Osteocyte (in vitro differentiated cells): ENCODE data around the gene ZNF516. TPM values are rescaled to one million over a fixed set of nuclear protein-coding genes. Genes with fewer than 3 reads are reported as not detected.

ENCODE experiments used
- DNase-seq: peaks from one replicate; pipeline ENCODE4 v3.0.0; 2021; ENCODE audit warnings: mixed read lengths; ENCODE audit not compliant: unreplicated experiment; ENCODE audit errors: extremely low spot score
- H3K27ac Mint-ChIP-seq: one replicate; pipeline ENCODE4 v1.8.0; 2021; ENCODE audit warnings: mild to moderate bottlenecking, mixed read lengths; ENCODE audit not compliant: unreplicated experiment
- H3K27me3 Mint-ChIP-seq: one replicate; pipeline ENCODE4 v1.8.0; 2021; ENCODE audit warnings: mixed read lengths; ENCODE audit not compliant: unreplicated experiment
- H3K36me3 Mint-ChIP-seq: one replicate; pipeline ENCODE4 v1.8.0; 2021; ENCODE audit warnings: mixed read lengths; ENCODE audit not compliant: unreplicated experiment
- H3K4me1 Mint-ChIP-seq: one replicate; pipeline ENCODE4 v1.8.0; 2021; ENCODE audit warnings: mixed read lengths; ENCODE audit not compliant: unreplicated experiment
- H3K4me3 Mint-ChIP-seq: one replicate; pipeline ENCODE4 v1.8.0; 2021; ENCODE audit warnings: mild to moderate bottlenecking, moderate library complexity, mixed read lengths; ENCODE audit not compliant: unreplicated experiment
- H3K9me3 Mint-ChIP-seq: one replicate; pipeline ENCODE4 v1.8.0; 2021; ENCODE audit warnings: mixed read lengths; ENCODE audit not compliant: unreplicated experiment
- total RNA-seq: library from RNA; stranded (reverse); gene quantifications from 2 replicates; pipeline ENCODE4 v1.2.1, GENCODE V29; 2021
- TF ChIP-seq, protein P1 (sequence below): fragments of 200-600 bp; sonication (generic); IDR thresholded peaks from 2 replicates; pipeline ENCODE4 v1.5.0; 2021; ENCODE audit warnings: antibody characterized with exemption, mild to moderate bottlenecking, moderate library complexity

ZNF516 gene
- total RNA-seq, 1 donor from 2014 or later: 36.3 TPM

DNA sequence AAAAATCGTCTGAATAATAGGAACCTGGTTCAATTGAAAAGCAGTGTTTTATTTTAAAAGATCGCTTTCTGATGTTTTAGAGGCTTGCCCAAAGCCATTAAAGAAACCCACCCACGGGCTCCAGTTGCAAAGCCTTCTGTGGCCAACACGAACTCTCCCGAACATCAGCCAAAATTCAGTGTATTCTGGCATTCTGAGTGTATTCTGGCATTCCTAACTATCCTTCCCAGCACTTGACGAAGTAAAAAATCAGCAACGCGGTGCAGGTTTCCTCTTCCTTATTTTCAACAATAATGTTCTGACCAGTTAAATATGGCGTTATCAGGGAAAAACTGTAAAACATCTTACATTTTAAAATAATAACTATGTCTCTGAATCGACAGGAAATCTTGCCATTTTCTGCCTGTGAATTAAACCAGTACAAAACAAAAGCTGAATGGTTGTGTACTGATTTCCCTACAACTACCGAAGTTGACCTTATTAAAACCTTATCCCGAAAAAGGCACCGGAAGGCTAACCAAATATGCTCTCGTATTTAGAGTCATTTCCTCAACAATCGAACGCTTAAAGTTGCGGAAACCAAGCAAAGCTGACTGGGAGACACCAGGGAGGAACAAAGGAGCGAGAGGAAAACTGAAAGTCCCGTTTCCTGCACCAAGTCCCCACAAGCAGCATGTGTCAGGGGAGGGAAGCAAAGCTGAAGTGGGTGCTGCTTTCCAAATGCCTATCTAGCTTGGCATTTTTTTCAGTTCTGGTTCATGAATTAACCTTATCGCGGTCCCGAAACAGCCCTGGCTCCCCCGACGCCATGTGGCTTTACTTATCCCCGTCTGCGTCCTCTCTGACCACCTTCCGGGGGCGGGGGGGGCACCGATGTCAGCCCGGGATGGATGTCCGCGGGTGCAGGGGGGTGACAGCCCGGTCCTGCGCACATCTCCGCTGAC lies 44.3 kb downstream of the ZNF516 start:
- peak overlapping the region; percentile 81 for H3K4me3 Mint-ChIP-seq
- peak overlapping the region; percentile 97 for H3K27ac Mint-ChIP-seq
- H3K4me1 Mint-ChIP-seq: peaks cover 60% of the 10 kb centered on the region
- no peaks in the 10 kb centered on the region for H3K9me3 Mint-ChIP-seq
- peak; percentile 83 for DNase-seq
- no peaks in the 10 kb centered on the region for H3K27me3 Mint-ChIP-seq
- TF ChIP-seq, protein P1, sequence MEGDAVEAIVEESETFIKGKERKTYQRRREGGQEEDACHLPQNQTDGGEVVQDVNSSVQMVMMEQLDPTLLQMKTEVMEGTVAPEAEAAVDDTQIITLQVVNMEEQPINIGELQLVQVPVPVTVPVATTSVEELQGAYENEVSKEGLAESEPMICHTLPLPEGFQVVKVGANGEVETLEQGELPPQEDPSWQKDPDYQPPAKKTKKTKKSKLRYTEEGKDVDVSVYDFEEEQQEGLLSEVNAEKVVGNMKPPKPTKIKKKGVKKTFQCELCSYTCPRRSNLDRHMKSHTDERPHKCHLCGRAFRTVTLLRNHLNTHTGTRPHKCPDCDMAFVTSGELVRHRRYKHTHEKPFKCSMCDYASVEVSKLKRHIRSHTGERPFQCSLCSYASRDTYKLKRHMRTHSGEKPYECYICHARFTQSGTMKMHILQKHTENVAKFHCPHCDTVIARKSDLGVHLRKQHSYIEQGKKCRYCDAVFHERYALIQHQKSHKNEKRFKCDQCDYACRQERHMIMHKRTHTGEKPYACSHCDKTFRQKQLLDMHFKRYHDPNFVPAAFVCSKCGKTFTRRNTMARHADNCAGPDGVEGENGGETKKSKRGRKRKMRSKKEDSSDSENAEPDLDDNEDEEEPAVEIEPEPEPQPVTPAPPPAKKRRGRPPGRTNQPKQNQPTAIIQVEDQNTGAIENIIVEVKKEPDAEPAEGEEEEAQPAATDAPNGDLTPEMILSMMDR: no peak
- no peaks in the 10 kb centered on the region for H3K36me3 Mint-ChIP-seq

DNA sequence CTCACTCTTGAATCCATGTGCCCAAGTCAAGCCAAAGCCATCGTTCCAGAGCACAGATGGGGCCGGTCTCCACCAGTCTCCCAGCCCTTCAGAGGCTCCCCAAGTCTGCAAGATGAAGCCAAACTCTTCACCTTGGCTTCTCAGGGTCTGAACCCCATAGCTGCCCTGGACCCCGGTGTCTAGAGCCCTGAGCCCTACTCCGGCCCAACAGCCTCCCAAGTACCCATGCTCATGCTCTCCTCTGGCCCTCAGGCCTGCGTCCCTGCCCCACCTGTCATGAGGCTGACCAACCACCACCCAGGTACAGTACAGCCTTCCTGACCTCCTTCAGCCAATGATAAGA lies 46.0 kb downstream of the ZNF516 start:
- no peaks in the 10 kb centered on the region for H3K9me3 Mint-ChIP-seq
- no peaks in the 10 kb centered on the region for H3K36me3 Mint-ChIP-seq
- TF ChIP-seq, protein P1: no peak
- peaks cover 71% of the 10 kb centered on the region for H3K4me1 Mint-ChIP-seq
- no peak for DNase-seq
- no peak overlapping the region for H3K27ac Mint-ChIP-seq
- no peaks in the 10 kb centered on the region for H3K27me3 Mint-ChIP-seq
- no peak overlapping the region for H3K4me3 Mint-ChIP-seq

DNA sequence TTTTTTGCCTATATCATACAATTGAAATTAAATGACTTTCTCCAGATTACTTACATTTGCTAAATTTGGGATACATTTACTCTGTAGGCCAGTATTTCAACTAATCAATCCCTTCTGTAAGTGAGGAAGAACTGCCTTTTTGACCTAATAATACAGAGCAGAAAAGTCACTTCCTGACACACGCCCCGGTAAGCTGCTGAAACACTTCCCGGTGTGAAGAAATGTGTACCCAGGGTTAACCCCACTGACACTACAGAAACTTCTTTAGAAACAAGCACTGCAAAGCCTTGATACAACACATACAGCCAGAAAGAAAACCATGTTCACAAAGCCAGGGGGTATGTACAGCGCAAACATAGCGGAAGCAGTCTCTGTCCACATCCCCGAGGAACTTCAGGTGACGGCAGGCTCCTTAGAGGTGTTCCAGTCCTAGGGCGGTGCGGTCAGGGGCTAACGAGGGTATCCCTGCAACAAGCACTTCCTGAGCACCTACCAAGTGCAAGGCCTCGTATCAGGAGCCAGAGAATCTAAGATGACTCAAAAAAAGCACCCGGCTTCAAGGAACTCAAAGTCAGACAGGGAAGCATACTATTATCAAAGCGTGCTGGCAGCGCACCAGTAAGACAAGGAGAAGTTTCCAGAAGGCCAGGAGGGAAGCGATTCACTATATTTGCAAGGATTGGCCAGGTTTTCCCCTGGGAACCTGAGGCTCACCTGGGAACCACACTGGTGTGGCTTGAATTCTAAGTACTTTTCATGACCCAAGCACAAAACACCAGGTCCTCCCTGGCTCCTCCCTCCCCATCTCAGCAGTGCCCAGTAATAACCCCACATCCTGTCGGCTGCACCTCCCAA lies 46.6 kb downstream of the ZNF516 start:
- Mint-ChIP-seq H3K27ac (peak overlapping the region; percentile 20), H3K4me1 (peaks cover 72% of the 10 kb centered on the region), H3K9me3 (no peaks in the 10 kb centered on the region), H3K36me3 (no peaks in the 10 kb centered on the region), H3K4me3 (no peak overlapping the region), H3K27me3 (no peaks in the 10 kb centered on the region)
- TF ChIP-seq, protein P1: no peak
- DNase-seq: no peak

DNA sequence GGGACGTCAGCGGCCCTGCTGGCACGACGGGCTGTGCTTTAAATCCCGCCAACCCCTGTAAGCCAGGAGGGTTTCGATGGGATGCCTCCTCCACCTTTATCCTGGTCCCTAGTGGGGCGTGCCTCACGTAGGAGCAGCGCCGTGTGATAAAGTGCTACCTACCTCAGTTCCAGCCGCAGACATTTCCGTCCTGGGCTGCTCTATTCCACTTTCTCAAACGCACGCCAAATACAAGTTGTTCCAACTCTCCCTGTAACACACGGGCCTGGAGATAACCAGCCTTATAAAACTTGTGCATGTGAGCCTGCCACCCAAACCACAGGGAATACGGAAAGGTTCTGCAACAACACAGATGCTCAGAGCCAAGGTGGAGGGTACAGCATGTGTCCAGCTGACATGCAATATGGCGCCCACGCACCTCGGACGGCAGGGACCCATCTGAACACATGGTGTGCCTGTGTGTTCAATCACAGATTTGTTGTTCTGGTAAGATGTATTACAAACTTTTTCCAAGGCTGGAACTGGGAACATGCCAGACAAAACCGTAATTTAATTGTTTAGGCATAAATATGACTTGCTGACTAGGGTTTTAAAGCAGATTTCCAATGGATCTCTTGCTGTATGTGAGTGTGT lies 47.7 kb downstream of the ZNF516 start:
- Mint-ChIP-seq H3K27ac (no peak overlapping the region), H3K9me3 (no peaks in the 10 kb centered on the region), H3K4me1 (peaks cover 66% of the 10 kb centered on the region), H3K27me3 (no peaks in the 10 kb centered on the region), H3K4me3 (no peak overlapping the region), H3K36me3 (peaks cover 2% of the 10 kb centered on the region)
- DNase-seq: no peak
- TF ChIP-seq, protein P1: no peak
